HCT116 (cell line): ENCODE measurements around the gene GALNT17. TPM values are rescaled to one million over a fixed set of nuclear protein-coding genes. Genes with fewer than 3 reads are reported as not detected.

Source experiments
- ATAC-seq: fragments of 200-7000 bp; cut with Tn5 transposase; 2 replicates; pipeline ENCODE4 v1.9.1; 2020; ENCODE audit warnings: mild to moderate bottlenecking, moderate library complexity
- BruUV-seq: library from RNA; stranded (reverse); fragments of 400-500 nt; replicated peaks from 2 replicates; lab custom pipeline; 2021; lab: Mats Ljungman, UMichigan
- CTCF ChIA-PET: fragments of 300-600 bp; sonication (Branson Sonifier 250); formaldehyde crosslinking; loops from one replicate; lab custom pipeline; 2021; ENCODE audit warnings: antibody characterized with exemption; lab: Charles Lee
- POLR2A ChIA-PET: fragments of 300-600, 350-600 bp; sonication (Branson Sonifier 250); formaldehyde crosslinking; loops from one replicate; lab custom pipeline; 2021; ENCODE audit warnings: antibody characterized with exemption; lab: Charles Lee
- RAD21 ChIA-PET, 2 experiments: fragments of 300-600 bp; sonication (Branson Sonifier 250); formaldehyde crosslinking; loops; one replicate each; lab custom pipeline; 2023; ENCODE audit warnings: low total read pairs in 2 of 2; ENCODE audit not compliant: uncharacterized antibody in 2 of 2, unreplicated experiment in 2 of 2, low non-redundant PET in 1 of 2; lab: Charles Lee
- DNase-seq: peaks from one replicate; pipeline ENCODE4 v3.0.0-alpha.2; 2010; ENCODE audit warnings: low read depth, low spot score
- H2AFZ ChIP-seq: fragments of 200-600 bp; shearing (Covaris generic), sonication (generic); 2 replicates; pipeline ENCODE4 v1.6.1; 2017; ENCODE audit warnings: low read depth, mixed run types, mixed read lengths, antibody characterized with exemption, low read length; ENCODE audit not compliant: poor library complexity, severe bottlenecking
- H3K27ac ChIP-seq: 2 replicates; pipeline ENCODE4 v1.5.1; 2012; ENCODE audit warnings: low read depth, low read length
- H3K27me3 ChIP-seq: fragments of 200-600 bp; sonication (generic); 2 replicates; pipeline ENCODE4 v1.6.1; 2016; ENCODE audit warnings: mixed run types, low read length, mixed read lengths; ENCODE audit not compliant: insufficient read depth
- H3K36me3 ChIP-seq, 2 experiments: fragments of 200-500 bp in 1 of 2; fragments of 200-600 bp in 1 of 2; sonication (Bioruptor generic) in 1 of 2; sonication (generic) in 1 of 2; 2 replicates each; pipeline versions ENCODE4 v1.5.1 to v1.6.1; 2014 to 2016; ENCODE audit warnings: low read length in 2 of 2, inconsistent platforms in 1 of 2, mixed read lengths in 1 of 2, mixed run types in 1 of 2; ENCODE audit not compliant: insufficient read depth in 2 of 2, control insufficient read depth in 1 of 2
- H3K4me1 ChIP-seq, 2 experiments: fragments of 200-600 bp in 1 of 2; sonication (generic) in 1 of 2; 2 replicates each; pipeline versions ENCODE4 v1.5.1 to v1.6.1; 2012 to 2017; ENCODE audit warnings: low read length in 2 of 2, inconsistent platforms in 1 of 2, mild to moderate bottlenecking in 1 of 2, mixed read lengths in 1 of 2, mixed run types in 1 of 2, moderate library complexity in 1 of 2; ENCODE audit not compliant: insufficient read depth in 2 of 2, control insufficient read depth in 1 of 2
- H3K4me2 ChIP-seq: fragments of 200-600 bp; sonication (generic); 2 replicates; pipeline ENCODE4 v1.6.1; 2017; ENCODE audit warnings: mixed run types, low read length, mixed read lengths
- H3K4me3 ChIP-seq, 2 experiments: fragments of 200-600 bp in 1 of 2; sonication (generic) in 1 of 2; replicated peaks in 1 of 2; 2 replicates each; pipeline ENCODE4 v1.5.1; 2011 to 2016; ENCODE audit warnings: low read length in 2 of 2, control low read depth in 1 of 2, low read depth in 1 of 2, mild to moderate bottlenecking in 1 of 2, mixed read lengths in 1 of 2, mixed run types in 1 of 2
- H3K79me2 ChIP-seq: fragments of 200-600 bp; sonication (generic); 2 replicates; pipeline ENCODE4 v1.6.1; 2017; ENCODE audit warnings: mild to moderate bottlenecking, mixed run types, low read length, moderate library complexity, mixed read lengths; ENCODE audit not compliant: insufficient read depth
- H3K9ac ChIP-seq: fragments of 200-600 bp; sonication (generic); 2 replicates; pipeline ENCODE4 v1.6.1; 2016; ENCODE audit warnings: low read length, mixed read lengths
- H3K9me2 ChIP-seq: fragments of 200-600 bp; sonication (generic), shearing (Covaris generic); 2 replicates; pipeline ENCODE4 v1.6.1; 2017; ENCODE audit warnings: mixed run types, mild to moderate bottlenecking, moderate library complexity; ENCODE audit not compliant: insufficient read depth
- H3K9me3 ChIP-seq, 2 experiments: fragments of 200-500 bp in 1 of 2; fragments of 200-600 bp in 1 of 2; sonication (Bioruptor generic) in 1 of 2; sonication (generic) in 1 of 2; 2 replicates each; pipeline ENCODE4 v1.6.1; 2014 to 2017; ENCODE audit warnings: low read length in 2 of 2, mixed read lengths in 2 of 2, inconsistent platforms in 1 of 2, low read depth in 1 of 2, mild to moderate bottlenecking in 1 of 2, mixed run types in 1 of 2, moderate library complexity in 1 of 2; ENCODE audit not compliant: control insufficient read depth in 1 of 2, insufficient read depth in 1 of 2
- H4K20me1 ChIP-seq: fragments of 200-600 bp; sonication (generic), shearing (Covaris generic); 2 replicates; pipeline ENCODE4 v1.6.1; 2017; ENCODE audit warnings: mixed run types, mild to moderate bottlenecking, moderate library complexity; ENCODE audit not compliant: insufficient read depth
- ATF3 ChIP-seq: IDR thresholded peaks from 2 replicates; pipeline ENCODE4 v1.6.1; 2012
- CBX3 ChIP-seq: IDR thresholded peaks from 2 replicates; pipeline ENCODE4 v1.6.1; 2012; ENCODE audit warnings: low read depth
- CEBPB ChIP-seq: IDR thresholded peaks from 2 replicates; pipeline ENCODE4 v1.6.1; 2012; ENCODE audit warnings: low read depth
- EGR1 ChIP-seq: IDR thresholded peaks from 2 replicates; pipeline ENCODE4 v1.6.1; 2012; ENCODE audit warnings: low read depth
- ELF1 ChIP-seq: IDR thresholded peaks from 2 replicates; pipeline ENCODE4 v1.6.1; 2012; ENCODE audit warnings: low read depth, borderline replicate concordance
- EZH2 ChIP-seq: fragments of 200-600 bp; sonication (generic); IDR thresholded peaks from 2 replicates; pipeline ENCODE4 v1.6.1; 2017; ENCODE audit warnings: antibody characterized with exemption, mixed run types
- EZH2phosphoT487 ChIP-seq: fragments of 200-600 bp; IDR thresholded peaks from 2 replicates; pipeline ENCODE4 v1.6.1; 2018; ENCODE audit warnings: antibody characterized with exemption, borderline replicate concordance
- FOSL1 ChIP-seq: IDR thresholded peaks from 2 replicates; pipeline ENCODE4 v1.6.1; 2012; ENCODE audit warnings: low read depth
- POLR2A ChIP-seq: IDR thresholded peaks from 2 replicates; pipeline ENCODE4 v1.7.0; 2011; ENCODE audit warnings: borderline replicate concordance; ENCODE audit not compliant: insufficient read depth, insufficient read length; ENCODE audit errors: extremely low read depth
- SIN3A ChIP-seq: IDR thresholded peaks from 2 replicates; pipeline ENCODE4 v1.6.1; 2012; ENCODE audit warnings: low read depth
- TCF7L2 ChIP-seq: IDR thresholded peaks from 2 replicates; pipeline ENCODE4 v1.7.0; 2011; ENCODE audit warnings: borderline replicate concordance, inconsistent platforms; ENCODE audit not compliant: insufficient read depth, insufficient read length; ENCODE audit errors: extremely low read depth
- ZFX ChIP-seq: fragments of 450-650 bp; IDR thresholded peaks from 2 replicates; pipeline ENCODE4 v1.6.1; 2017
- ZNF274 ChIP-seq: fragments of 200-500 bp; sonication (Bioruptor generic); IDR thresholded peaks from 2 replicates; pipeline ENCODE4 v1.6.1; 2014; ENCODE audit warnings: mild to moderate bottlenecking, low read depth, low read length, inconsistent platforms
- intact Hi-C: fragments of 100-400 bp; cut with micrococcal nuclease; formaldehyde crosslinking; loops from 2 replicates; pipeline ENCODE4 v1.10.0; 2022
- total RNA-seq: library from RNA; stranded (reverse); gene quantifications from one replicate; pipeline ENCODE4 v1.2.1, GENCODE V29; 2021; ENCODE audit not compliant: unreplicated experiment
- TF ChIP-seq, protein P1 (sequence below): IDR thresholded peaks from 2 replicates; pipeline ENCODE4 v1.6.1; 2011; ENCODE audit warnings: mild to moderate bottlenecking, low read length, moderate library complexity; ENCODE audit not compliant: insufficient replicate concordance; ENCODE audit errors: extremely low read depth
- TF ChIP-seq, protein P2 (sequence below): IDR thresholded peaks from 2 replicates; pipeline ENCODE4 v1.6.1; 2012; ENCODE audit warnings: low read depth

Gene GALNT17
- total RNA-seq, 1 experiment from 2014 or later = not detected

DNA sequence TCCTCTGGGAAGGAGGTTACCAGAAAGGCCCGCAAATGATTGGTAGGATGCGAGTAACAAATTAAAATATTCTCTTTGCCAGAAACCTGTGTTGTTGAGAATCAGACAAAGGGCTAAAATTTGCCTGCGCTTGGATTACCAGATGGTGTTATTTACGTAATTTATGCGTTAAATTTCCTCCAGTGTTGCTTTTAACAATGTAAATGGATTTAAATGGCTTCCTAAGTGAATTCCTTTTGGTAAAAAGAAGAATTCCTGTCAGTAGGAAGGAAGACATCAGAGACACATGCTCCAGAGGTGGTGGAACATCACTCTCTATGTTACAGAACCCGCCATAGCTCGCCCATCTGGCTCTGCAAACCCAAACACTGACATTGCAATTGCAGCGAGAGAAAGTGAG, 520.6 kb downstream of the GALNT17 start:
- H3K79me2 ChIP-seq = no peaks in the 10 kb centered on the region
- ChIA-PET CTCF (no interaction called here), RAD21 (no interaction called here), POLR2A (no interaction called here)
- intact Hi-C loops = no loop called here
- no peaks in the 10 kb centered on the region for H3K9me2 ChIP-seq
- TF ChIP-seq CBX3 (no peak), EZH2phosphoT487 (no peak), FOSL1 (no peak), ELF1 (no peak), ATF3 (no peak), EGR1 (no peak), TCF7L2 (no peak), EZH2 (no peak), ZFX (no peak)
- no peaks in the 10 kb centered on the region for H3K27me3 ChIP-seq
- H3K9me3 ChIP-seq = peaks cover 0 to 11% of the 10 kb centered on the region in 2 experiments; a peak in 2 of 4 replicates
- no peak overlapping the region for H2AFZ ChIP-seq
- no peak overlapping the region for H3K4me3 ChIP-seq
- no peak for ATAC-seq
- BruUV-seq = no TSS peak
- H4K20me1 ChIP-seq = no peaks in the 10 kb centered on the region
- no peaks in the 10 kb centered on the region for H3K4me1 ChIP-seq
- no peak overlapping the region for H3K27ac ChIP-seq
- no peak overlapping the region for H3K4me2 ChIP-seq
- H3K36me3 ChIP-seq = no peaks in the 10 kb centered on the region
- H3K9ac ChIP-seq = no peak overlapping the region
- no peak for DNase-seq

DNA sequence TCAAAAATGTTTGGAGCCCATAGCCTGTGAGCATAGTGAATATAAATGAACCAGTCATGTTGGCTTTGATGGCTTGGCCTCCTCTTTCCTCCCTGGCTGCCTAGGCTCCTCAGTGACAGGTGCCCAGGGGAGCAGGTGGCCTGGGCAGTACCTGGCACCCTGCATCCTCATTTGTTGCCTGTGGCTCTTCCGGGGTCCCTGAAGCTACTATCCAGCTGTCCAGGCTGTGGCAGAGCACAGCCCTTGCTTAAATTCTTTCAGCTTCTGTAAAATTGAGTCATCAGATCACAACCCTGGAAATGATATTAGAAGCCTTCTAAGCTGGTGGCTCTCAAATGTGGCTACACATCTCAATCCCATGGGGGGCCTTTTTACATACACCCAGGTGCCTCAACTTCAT, 525.4 kb downstream of the GALNT17 start:
- DNase-seq (no peak), ATAC-seq (no peak)
- H2AFZ ChIP-seq = no peak overlapping the region
- no peak overlapping the region for H3K27ac ChIP-seq
- H3K9me3 ChIP-seq = peaks cover 0 to 20% of the 10 kb centered on the region in 2 experiments; a peak in 2 of 4 replicates
- TF ChIP-seq CEBPB (no peak), ELF1 (no peak), ZNF274 (no peak), ATF3 (no peak), FOSL1 (no peak), EZH2phosphoT487 (no peak), SIN3A (no peak), POLR2A (no peak)
- TF ChIP-seq, protein P1, sequence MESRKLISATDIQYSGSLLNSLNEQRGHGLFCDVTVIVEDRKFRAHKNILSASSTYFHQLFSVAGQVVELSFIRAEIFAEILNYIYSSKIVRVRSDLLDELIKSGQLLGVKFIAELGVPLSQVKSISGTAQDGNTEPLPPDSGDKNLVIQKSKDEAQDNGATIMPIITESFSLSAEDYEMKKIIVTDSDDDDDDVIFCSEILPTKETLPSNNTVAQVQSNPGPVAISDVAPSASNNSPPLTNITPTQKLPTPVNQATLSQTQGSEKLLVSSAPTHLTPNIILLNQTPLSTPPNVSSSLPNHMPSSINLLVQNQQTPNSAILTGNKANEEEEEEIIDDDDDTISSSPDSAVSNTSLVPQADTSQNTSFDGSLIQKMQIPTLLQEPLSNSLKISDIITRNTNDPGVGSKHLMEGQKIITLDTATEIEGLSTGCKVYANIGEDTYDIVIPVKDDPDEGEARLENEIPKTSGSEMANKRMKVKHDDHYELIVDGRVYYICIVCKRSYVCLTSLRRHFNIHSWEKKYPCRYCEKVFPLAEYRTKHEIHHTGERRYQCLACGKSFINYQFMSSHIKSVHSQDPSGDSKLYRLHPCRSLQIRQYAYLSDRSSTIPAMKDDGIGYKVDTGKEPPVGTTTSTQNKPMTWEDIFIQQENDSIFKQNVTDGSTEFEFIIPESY = no peak
- TF ChIP-seq, protein P2, sequence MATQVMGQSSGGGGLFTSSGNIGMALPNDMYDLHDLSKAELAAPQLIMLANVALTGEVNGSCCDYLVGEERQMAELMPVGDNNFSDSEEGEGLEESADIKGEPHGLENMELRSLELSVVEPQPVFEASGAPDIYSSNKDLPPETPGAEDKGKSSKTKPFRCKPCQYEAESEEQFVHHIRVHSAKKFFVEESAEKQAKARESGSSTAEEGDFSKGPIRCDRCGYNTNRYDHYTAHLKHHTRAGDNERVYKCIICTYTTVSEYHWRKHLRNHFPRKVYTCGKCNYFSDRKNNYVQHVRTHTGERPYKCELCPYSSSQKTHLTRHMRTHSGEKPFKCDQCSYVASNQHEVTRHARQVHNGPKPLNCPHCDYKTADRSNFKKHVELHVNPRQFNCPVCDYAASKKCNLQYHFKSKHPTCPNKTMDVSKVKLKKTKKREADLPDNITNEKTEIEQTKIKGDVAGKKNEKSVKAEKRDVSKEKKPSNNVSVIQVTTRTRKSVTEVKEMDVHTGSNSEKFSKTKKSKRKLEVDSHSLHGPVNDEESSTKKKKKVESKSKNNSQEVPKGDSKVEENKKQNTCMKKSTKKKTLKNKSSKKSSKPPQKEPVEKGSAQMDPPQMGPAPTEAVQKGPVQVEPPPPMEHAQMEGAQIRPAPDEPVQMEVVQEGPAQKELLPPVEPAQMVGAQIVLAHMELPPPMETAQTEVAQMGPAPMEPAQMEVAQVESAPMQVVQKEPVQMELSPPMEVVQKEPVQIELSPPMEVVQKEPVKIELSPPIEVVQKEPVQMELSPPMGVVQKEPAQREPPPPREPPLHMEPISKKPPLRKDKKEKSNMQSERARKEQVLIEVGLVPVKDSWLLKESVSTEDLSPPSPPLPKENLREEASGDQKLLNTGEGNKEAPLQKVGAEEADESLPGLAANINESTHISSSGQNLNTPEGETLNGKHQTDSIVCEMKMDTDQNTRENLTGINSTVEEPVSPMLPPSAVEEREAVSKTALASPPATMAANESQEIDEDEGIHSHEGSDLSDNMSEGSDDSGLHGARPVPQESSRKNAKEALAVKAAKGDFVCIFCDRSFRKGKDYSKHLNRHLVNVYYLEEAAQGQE = no peak
- intact Hi-C loops = no loop called here
- H3K9ac ChIP-seq = no peak overlapping the region
- H3K4me2 ChIP-seq = no peak overlapping the region
- no peaks in the 10 kb centered on the region for H3K27me3 ChIP-seq
- H3K36me3 ChIP-seq = no peaks in the 10 kb centered on the region
- no TSS peak for BruUV-seq
- no peaks in the 10 kb centered on the region for H3K4me1 ChIP-seq
- no peaks in the 10 kb centered on the region for H3K79me2 ChIP-seq
- no peaks in the 10 kb centered on the region for H3K9me2 ChIP-seq
- ChIA-PET CTCF (no interaction called here), POLR2A (no interaction called here), RAD21 (no interaction called here)
- no peak overlapping the region for H3K4me3 ChIP-seq
- no peaks in the 10 kb centered on the region for H4K20me1 ChIP-seq
